ENCODE results near the gene SPR.
"Not testable (repeated sequence)": the region's sequence is repeated elsewhere in the genome, so short reads cannot be mapped to it uniquely, and the experiment has no call there.

Gene SPR

DNA sequence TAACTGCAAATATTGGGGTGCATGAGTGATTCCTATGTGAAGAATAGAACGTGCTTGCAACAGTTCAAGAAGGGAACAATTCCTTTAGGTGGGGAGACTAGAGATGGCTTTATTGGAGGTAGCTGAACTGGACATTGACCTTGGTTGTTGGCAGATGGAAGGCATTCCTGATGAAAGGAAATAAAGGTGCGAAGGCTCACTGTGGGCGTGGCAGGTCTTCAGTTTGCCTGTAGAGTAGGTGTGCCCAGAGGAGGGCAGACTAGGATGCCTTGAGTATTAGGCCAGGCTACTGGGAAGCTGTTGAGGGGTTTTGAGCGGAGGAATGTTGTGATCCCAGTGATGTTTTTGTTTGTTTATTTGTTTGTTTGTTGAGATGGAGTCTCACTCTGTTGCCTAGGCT, 2.8 kb downstream of the SPR start:
- no peak for DNase-seq

DNA sequence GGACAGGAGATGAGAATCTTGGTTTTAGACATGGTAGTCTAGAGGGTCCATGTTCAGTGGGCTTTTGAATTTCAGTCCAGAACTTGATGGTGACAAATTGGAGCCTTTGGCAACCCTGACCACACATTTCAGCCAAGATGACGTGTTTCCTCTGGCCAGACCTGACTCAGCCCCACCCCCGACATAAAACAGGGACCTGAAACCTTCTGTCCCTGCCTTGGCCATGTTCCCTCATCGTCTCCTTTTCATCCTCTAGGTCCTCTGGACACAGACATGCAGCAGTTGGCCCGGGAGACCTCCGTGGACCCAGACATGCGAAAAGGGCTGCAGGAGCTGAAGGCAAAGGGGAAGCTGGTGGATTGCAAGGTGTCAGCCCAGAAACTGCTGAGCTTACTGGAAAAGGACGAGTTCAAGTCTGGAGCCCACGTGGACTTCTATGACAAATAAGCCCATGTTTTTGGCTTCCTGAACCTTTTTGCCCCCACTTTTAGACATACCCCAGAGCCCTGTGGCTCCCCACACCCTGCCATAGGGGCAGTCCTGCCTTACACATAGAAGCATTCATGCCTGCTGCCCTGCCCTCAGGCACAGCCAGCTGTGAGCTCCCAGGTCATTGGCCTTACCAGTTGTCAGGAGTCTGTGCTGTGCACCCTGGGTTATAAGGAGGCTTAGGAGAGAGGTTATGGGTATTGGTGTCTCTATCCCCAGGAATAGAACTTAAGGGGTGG, 4.0 kb downstream of the SPR start:
- DNase-seq: no peak

DNA sequence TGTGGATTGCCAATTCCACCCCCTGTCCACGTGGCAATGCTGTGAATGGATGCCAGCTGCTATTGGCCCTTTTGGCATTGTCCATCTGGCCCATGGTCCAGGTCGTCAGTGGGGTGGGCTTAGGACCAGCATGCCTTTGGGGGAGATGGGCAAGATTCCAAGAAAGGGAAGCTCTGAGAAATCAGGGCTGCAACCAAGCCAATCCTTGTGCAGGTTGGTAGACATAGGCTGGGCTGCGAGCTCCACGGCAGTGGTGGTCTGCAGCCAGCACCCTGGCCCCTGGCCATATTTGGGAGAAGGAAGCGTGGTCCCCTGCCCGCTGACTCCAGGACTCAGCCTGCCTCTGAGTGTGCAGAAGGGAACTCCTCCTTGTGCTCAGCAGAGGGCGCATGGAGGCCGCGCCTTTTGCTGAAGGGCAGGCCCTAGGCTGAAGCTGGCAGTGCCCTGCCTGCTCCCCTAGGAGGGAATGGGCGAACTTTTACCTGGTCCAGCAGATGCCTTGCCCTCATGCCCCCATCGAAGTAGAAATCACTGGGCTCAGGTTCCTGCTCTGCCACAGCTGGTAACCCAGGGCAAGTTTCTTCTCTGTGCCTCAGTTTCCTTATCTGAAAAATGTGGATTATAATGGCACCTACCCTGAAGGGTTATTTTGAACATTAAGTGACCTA, 5.4 kb downstream of the SPR start:
- DNase-seq: peak; percentile 42

DNA sequence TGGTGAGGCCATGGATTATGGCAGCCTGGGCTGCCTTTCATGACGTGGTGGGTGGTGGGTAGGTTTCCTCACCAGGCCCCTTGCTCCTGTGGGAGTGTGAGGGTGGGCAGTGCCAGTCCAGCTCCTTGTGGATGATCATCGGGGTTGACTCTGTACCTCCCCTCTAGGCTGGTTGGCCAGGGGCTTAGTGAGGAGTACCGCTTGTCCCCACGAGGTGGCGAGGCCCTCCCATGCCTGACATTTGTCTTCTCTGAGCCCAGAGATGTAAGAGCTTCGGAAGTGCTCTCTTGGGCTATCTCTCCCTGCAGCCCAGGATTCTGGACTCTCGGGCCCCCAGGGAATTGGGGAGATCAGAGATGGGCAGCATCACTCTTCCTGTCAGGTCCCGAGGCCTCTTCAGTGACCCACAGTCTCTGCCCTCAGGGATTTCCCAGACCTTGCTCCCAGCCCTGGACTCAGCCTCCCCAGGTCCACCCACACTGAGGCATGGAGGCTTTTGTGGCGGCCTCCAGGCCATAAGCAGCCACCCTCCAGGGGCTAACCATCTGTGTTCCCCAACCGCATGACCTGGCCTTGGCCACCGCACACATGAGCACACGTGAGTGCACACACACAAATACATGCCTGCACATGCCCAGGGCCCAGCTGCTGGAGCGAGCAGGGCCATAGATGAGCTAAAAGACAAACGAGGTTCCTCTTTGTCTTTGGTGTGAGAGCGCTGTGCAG, 6.5 kb downstream of the SPR start:
- no peak for DNase-seq

DNA sequence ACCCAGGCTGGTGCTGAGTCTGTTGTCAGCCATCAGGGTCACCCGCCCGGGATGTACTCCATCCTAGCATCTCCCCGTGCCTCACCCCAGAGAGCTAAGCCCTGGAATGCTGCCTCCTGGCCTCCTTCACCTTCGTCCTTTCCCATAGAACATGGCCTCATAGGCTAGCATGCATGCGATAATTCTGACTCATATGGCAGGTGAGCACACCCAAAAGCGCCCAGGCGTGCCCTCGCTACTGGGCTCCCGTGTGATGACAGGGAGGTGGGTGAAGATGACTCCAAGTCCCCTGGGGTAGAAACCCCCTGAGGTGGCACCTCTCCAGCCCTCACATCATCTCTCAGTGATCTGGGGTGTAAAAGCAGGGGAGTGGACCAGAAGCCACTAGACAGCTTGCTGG, 7.3 kb downstream of the SPR start:
- DNase-seq: no peak

DNA sequence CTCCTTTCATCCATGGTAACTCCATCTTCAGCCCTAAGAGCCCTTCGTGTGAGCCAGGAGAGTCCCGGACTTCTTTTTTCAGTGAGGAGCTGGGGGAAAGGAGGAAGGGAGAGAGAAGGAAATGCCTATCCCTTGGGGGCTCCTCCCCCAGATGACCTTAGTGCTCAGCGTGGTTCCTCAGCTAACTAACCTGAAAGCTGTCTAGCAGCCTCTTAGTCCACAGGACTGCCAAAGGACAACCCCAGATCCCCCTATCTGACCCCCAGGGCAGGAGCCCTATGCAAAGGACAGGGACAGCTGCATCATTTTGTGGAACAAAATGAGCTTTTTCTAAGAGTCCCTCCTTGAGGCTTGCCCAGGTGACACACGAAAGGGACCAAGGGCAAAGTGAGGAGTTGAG, 7.9 kb downstream of the SPR start:
- no peak for DNase-seq

DNA sequence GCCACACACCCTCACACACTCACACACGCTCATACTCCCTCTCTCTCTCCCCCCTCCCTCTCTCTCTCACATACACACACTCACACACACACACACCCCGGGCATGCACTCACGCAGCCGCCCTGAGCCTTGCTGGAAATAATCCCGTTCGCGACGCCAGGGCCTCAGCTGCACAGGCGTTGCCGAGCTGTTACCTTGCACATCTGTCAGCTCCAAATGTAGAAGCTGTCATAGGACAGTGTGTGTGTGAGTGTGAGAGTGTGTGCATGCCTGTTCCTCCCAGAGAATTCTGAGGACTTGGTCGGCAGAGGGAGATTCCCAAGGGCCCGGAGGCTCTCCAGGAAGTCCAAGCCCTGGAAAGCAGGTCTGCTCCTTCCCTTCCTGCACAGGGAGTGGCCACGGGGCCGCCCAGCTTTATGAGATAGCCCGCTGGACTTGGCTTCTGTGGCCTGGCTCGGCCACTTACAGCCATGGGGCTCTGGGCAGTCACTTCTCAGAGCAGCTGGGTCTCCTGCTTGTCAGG, 8.6 kb downstream of the SPR start:
- no peak for DNase-seq

DNA sequence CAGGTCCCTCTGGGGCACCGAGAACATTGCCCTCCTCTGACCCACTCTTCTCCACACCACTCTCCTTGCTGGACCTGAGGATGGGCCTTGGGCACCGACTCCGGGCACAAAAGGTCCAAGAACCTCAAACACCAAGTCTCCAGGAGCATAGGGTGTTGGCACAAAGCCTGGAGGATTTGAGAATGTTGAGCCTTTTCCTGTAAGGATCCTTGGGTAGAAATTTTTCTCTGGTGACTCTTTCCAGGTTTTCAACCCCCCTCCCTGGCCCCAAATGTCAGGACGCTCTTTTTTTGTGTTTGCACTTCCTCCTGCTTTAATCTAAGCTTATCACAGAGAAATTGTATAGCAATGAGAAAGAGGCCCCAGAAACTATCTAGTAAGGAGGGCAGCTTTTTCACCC, 9.2 kb downstream of the SPR start:
- no peak for DNase-seq

DNA sequence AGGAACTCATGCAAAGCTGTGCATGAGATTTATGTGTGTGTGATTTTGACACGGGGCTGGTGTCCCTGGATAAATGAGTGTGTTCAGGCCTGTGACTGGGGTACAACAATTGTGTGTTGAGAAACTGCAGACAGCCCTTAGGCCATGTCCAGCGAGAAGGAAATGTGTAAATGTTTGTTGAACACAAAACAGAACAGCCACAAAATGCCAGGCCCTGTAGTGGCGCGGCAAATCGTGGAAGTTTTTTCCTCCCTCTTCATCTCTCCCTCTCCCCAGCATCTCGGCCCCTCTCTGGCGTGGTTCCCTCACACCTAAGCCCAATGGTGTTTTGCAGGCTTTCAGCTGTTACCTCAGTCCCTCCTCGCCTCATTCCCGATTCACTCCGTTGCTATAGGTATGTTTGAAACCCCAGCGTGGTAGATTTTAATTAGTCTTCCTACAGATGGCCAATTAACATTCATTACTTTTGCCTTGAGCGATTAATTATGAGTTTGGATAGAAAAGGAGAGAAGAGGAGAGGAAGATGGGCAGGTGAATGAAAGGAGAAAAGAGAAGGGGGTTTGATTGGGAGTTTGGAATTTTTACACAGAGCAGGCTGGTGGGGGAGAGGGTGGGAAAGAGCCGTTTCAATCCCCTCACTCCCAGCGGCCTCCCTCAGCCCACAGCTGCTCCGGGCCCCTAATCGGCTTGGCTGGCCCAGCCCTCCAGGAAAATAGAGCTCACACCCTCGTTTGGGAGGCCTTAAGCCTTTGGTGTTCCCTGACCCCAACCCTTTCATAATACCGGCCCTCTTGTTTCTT, 10.8 kb downstream of the SPR start:
- no peak for DNase-seq

DNA sequence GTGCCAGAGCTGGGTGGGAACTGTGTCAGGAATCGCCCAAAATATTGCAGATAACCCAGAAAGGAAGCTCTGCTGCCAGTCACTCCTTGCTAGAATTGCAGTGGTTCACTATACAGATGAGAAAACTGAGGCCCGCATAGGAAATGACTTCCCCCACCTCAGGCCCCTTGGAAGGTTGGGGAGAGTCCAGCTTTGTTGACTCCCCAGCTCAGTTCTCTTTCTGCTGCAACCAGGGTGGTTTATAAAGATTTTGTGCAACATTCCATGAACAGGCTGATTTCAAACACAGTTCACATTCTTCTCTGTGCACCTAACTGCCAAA, 11.3 kb downstream of the SPR start:
- DNase-seq: no peak

DNA sequence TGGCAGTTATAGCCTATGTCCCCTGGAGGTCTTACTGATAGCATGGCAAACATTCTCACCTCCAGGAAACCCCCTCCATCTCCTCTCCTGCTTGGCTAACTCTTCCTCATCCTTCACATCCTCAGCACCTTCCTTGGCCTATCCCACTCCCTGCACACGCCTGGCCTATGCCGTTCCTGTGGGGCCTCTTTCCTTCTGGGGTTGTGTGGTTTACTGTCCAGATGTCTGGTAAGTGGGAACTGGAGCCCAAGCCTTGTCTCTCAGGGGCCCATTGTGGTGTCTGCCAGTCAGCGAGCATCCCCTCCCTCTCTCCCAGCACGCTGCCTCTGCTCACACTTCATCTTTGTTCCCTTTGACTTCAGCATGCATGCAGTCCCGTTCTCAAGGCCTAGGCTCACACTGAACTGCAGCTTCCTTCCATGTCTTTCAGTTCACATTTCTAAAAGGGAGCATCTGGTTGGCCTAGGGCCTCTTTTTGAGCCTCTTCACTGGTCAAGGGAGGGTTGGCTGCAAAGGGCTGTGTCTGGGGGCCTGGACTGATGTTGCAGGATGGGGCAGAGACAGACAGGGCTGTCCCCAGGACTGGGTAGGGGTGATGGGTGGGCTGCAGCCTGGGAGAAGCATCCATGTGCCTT, 13.1 kb downstream of the SPR start:
- no peak for DNase-seq

DNA sequence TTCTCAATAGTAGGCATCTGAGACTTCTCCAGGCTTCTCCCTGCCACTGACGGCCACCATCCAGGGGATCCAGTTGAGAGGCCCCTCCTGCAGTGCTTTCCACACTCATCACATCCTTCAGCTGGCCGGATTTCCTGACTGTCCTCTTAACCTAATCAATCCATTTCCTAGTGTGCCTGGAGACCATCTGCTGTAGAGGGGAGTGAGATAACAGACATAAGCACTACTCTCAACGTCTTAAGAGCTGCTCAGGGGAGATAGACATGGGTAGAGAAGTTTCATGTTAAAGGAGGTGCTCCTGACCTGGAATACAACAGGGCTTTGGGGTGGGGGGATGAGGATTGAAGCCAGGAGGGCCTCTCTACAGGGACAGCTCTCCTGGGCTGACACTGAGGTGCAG, 14.2 kb downstream of the SPR start:
- DNase-seq: no peak

DNA sequence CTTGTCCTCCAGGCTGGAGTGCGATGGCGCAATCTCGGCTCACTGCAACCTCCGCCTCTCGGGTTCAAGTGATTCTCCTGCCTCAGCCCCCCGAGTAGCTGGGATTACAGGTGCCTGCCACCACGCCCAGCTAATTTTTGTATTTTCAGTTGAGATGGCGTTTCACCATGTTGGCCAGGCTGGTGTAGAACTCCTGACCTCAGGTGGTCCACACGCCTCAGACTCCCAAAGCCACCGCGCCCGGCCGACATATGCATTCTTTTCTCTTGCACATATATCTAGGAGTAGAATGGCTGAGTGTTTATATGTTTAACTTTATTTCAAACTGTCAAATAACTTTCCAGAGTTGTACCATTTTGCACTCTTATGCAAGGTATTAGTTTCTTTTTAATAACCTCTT, 20.2 kb downstream of the SPR start:
- not testable (repeated sequence) for DNase-seq

DNA sequence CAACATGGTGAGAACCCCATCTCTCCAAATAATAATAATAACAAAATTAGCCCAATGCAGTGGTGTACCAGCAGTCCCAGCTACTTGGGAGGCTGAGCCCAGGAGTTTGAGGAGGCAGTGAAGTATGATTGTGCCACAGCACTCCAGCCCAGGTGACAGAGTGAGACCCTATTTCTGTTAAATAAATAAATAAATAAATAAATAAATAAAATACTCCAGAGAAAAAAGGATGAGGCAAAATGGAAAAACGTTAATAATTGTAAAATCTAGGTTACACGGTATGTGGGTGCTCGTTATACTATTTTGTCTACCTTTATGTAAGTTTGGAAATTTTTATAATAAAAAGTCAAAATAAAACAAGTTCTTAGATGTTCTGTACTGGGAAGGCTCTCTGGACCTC, 21.5 kb downstream of the SPR start:
- DNase-seq: no peak

DNA sequence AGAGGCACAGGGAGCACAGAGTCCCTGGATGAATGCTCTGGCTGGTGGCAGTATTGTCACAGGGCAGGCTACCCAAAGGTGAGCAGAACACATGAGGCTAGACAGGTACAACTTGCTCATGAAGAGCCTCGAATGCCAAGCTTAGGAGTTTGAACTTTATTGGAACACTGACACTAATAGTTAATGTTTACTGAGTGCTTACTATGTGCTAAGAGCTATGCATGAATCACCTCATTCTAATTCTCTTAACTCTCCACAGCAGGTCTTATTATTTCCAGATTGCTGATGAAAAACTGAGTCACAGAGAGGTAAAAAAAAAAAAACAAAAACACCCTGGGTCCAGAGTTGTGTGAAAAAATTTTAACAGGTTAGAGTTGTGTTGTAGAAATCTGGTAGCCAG, 24.0 kb downstream of the SPR start:
- no peak for DNase-seq

DNA sequence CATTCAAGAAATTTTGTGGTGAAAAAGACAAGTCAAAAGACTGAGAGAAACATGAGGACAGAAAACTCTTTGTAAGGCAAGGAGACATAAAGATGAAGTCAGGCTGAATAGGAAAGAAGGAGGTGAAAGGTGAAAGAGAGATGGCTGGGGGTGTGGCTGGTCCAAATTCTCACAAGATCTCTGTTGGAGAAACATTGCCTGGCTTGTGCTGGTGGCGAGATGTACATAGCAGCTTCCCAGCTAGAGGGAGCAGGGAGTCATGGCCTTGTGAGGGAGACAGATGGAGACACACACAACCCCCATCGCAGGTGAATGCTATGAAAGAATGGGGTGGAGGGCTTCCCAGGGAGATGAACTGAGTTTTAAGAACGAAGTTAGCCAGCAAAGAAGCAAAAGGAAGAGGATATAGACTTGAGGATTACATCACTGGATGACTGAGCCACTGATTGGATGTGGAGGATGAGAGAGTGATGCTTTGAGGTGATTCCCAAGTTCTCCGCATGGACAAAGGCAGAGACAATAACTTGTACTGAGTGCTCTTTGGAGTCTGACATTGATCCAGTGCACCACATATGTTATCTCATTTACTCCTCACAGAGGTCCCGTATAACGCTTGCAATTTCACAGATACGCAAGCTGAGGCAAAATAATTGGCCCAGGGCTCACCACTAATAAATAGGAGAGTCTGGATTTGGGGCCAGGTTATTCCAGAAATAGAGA, 26.4 kb downstream of the SPR start:
- no peak for DNase-seq

DNA sequence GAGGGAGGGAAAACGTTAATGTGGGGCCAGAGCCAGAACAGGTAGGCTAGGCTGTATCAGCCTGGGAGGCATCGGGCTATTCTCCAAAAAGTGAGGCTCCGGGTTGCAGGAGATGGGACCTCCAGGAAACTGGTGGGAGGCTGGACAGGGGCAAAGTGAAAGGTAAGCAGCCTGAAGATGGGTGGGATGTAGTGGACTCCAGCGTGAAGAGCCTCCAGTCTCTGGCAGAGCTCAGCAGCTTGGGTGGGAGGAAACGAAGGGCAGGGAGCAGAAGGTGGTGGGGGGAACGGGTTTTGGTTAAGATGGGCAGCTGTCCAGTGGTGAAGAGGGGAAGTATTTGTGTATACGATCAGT, 27.0 kb downstream of the SPR start:
- DNase-seq: no peak

DNA sequence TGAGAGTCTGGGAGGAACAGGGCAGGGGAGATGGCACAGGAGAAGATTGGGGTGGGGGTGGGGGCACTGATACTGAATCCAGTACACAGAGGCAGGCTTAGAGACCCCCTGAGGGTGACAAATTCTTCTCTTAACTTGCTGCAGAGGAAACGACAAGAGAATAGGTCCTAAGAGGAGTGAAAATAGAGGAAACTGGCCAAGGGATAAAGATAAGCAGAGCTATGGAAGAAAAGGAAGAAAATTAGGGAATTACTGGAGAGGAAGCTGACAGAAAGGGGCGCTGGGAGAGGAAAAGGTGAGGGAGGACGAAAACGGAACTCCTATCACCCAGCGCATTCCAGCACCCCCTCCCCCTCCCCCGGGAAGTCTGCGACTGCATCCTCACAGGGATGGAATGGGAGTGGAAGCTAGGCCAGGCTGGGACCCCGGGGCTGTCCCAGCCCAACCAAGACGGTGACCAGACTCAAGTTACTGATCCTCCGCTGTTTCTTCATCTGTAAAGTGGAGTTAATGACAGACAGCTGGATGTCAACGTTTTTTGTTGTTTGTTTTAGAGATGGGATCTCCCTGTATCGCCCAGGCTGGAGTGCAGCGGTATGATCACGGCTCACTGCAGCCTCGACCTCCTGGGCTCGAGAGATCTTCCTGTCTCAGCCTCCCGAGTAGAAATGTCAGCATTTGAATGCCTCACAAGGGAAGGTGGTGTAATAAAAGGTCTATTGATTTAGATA, 27.5 kb downstream of the SPR start:
- DNase-seq: no peak

DNA sequence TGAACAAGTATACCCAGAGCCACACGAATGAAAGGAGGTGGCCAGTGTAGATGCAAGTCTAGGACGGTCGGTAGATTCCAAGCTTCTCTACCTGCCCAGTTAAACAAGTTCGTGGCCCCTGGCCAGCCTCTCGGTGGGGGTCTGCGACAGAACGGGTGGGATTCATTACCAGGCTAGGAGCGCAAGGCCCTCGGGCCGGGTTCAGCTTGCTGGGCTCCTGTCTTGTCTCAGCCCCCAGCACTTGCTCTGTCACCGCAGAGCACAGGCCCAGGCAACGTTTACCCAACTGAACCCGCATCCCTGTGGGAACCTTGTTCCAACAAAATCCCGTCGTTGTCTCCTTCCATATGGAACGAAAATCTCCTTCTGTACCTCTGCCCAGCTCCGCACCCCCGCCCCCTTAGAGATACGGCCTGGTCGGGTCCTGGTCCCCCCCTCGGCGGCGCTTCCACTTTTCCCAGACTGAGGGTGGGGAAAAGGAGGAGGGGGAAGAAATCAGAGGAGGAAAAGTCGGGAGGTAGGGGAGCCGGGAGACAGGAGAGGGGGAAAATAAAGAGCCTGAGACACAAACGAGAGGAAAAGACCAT, 28.2 kb downstream of the SPR start:
- no peak for DNase-seq

DNA sequence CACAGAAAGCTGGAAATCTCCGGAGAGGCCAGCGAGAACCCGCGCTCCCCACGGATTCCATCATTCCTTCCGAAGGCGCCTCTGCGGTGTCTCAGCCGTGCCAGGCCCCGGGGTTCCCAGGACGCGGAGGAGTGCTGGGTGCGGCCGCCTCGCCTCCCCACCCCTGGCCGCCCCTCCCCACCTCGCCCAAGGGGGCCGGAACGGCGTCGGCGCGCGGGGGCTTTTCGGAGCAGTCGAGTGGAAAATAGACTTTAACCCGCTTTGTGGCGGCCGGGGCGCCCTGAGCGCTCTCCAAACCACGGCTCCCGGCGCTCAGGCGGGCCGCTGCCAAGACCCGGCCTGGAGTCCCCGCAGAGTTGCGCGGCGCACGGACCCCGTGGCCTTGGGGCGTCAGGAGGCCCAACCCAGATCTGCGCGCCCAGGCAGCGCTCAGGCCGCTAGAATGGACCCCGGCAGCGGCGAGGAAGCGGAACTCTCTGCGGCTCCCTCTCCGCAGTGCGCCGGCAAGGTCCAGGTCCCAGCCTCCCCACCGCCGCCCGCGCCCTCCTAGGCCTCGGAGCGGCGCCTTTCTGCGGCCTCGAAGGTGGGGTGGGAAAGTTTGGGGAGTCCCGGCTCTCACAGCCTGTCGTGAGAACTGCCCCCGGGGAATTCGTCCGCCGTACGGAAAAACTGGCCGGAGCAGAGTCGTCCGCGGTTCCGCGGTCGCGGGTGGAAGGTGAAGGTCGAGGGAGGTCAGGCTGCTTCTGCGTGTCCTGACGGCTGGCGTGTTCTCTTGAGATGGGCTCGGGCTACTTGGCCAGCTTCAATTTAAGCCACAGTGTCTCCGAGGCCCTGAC, 28.9 kb downstream of the SPR start:
- peak; percentile 10 for DNase-seq

Data from CD4-positive, alpha-beta T cell treated with Interleukin-4 for 4 hours (primary cell).